Measurements from ENCODE around the gene ZNF511.

DNA sequence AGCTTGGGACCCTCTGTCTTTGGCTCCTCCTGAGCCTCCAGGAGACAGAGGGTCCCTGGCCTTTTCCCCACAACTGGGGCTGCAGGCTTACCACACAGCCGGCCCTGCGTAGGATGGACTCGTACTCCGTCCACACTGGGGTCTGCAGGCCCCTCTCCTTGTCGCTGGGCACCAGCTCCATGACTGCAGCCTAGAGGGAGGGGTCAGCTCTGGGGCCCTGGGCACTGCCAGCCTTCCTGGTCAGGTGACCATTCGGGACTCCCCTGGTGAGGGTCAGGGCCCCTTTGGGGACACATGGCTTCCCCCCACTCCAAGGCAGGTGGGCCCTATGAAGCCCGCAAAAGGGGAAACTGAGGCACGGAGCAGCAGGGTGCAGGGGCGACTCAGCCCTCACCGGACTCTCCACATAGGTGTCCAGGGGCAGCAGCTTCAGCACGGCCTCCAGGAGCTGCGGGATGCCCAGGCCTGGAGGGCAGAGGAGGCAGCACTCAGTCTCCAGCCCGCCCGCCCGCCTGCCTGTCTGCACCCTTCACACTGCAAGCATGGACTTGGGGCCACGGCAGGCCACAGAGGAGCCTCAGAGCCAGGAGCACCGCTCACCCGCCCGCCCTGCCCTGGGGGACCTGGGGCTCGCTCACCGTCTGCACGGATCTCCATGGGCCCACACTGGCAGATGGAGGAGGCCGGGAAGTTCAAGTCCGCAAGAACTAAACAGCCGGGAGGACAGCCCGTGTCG lies 48.0 kb downstream of the ZNF511 start:
- TF ChIP-seq ZNF37A (tag by site-specific recombination; IDR thresholded peaks at IDR 0.05) (no peak), GLIS2 (tag by site-specific recombination; IDR thresholded peaks at IDR 0.05) (no peak), ZBTB48 (tag by site-specific recombination; IDR thresholded peaks at IDR 0.05) (no peak), ZNF830 (tag by site-specific recombination; IDR thresholded peaks at IDR 0.05; ENCODE audit: low read depth) (no peak), ZNF394 (tag by site-specific recombination; IDR thresholded peaks at IDR 0.05; ENCODE audit: borderline replicate concordance) (no peak), ZNF274 (IDR thresholded peaks at IDR 0.05; ENCODE audit: low read length) (no peak), ZNF274 (tag by site-specific recombination; IDR thresholded peaks at IDR 0.05; ENCODE audit: borderline replicate concordance) (no peak), YY1 (tag by site-specific recombination; IDR thresholded peaks at IDR 0.05) (no peak), ZSCAN23 (tag by site-specific recombination; IDR thresholded peaks at IDR 0.05) (no peak), ZBTB20 (tag by site-specific recombination; IDR thresholded peaks at IDR 0.05) (no peak)
- TF ChIP-seq, protein P1, sequence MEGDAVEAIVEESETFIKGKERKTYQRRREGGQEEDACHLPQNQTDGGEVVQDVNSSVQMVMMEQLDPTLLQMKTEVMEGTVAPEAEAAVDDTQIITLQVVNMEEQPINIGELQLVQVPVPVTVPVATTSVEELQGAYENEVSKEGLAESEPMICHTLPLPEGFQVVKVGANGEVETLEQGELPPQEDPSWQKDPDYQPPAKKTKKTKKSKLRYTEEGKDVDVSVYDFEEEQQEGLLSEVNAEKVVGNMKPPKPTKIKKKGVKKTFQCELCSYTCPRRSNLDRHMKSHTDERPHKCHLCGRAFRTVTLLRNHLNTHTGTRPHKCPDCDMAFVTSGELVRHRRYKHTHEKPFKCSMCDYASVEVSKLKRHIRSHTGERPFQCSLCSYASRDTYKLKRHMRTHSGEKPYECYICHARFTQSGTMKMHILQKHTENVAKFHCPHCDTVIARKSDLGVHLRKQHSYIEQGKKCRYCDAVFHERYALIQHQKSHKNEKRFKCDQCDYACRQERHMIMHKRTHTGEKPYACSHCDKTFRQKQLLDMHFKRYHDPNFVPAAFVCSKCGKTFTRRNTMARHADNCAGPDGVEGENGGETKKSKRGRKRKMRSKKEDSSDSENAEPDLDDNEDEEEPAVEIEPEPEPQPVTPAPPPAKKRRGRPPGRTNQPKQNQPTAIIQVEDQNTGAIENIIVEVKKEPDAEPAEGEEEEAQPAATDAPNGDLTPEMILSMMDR (tag by site-specific recombination; IDR thresholded peaks at IDR 0.05), result no peak

All from HEK293 (cell line).